ENCODE data around the gene MAPK6.

MAPK6 gene

GRCh38 chr15:52111517-52112202 lies 92.6 kb downstream of the MAPK6 start:
- TF ChIP-seq, protein P1, sequence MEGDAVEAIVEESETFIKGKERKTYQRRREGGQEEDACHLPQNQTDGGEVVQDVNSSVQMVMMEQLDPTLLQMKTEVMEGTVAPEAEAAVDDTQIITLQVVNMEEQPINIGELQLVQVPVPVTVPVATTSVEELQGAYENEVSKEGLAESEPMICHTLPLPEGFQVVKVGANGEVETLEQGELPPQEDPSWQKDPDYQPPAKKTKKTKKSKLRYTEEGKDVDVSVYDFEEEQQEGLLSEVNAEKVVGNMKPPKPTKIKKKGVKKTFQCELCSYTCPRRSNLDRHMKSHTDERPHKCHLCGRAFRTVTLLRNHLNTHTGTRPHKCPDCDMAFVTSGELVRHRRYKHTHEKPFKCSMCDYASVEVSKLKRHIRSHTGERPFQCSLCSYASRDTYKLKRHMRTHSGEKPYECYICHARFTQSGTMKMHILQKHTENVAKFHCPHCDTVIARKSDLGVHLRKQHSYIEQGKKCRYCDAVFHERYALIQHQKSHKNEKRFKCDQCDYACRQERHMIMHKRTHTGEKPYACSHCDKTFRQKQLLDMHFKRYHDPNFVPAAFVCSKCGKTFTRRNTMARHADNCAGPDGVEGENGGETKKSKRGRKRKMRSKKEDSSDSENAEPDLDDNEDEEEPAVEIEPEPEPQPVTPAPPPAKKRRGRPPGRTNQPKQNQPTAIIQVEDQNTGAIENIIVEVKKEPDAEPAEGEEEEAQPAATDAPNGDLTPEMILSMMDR (conservative IDR thresholded peaks at IDR 0.05; ENCODE audit: control insufficient read depth, insufficient read depth, low read depth, low read length) = no peak
- DNase-seq (ENCODE audit: low read depth) = no peak
- H3K4me3 ChIP-seq (ENCODE audit: control insufficient read depth, low read depth, low read length) = no peak overlapping the region

GRCh38 chr15:52112203-52112750 lies 93.3 kb downstream of the MAPK6 start:
- TF ChIP-seq, protein P1 (conservative IDR thresholded peaks at IDR 0.05; ENCODE audit: control insufficient read depth, insufficient read depth, low read depth, low read length) = no peak
- peak overlapping the region; percentile 29 for H3K4me3 ChIP-seq (ENCODE audit: control insufficient read depth, low read depth, low read length)
- no peak for DNase-seq (ENCODE audit: low read depth)

DNA sequence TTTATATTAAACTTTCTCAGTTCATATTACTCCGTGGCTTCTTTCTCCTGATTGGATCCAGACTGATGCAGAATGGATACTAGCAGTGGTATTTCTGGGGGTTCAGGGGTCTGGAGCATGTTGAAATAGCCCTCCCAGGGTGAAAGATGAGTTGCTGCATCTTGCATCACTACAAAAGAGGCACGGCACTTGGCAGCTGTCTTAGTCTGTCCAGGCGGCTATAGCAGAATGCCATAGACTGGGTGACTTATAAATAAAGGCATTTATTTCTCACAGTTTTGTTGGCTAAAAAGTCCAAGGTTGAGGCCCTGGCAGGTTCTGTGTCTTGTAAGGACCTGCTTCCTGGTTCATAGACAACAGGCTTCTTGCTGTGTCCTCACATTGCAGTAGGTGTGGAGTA lies 94.2 kb downstream of the MAPK6 start:
- peak; percentile 50 for DNase-seq (ENCODE audit: low read depth)
- H3K4me3 ChIP-seq (ENCODE audit: control insufficient read depth, low read depth, low read length) = no peak overlapping the region
- TF ChIP-seq, protein P1 (conservative IDR thresholded peaks at IDR 0.05; ENCODE audit: control insufficient read depth, insufficient read depth, low read depth, low read length) = no peak

DNA sequence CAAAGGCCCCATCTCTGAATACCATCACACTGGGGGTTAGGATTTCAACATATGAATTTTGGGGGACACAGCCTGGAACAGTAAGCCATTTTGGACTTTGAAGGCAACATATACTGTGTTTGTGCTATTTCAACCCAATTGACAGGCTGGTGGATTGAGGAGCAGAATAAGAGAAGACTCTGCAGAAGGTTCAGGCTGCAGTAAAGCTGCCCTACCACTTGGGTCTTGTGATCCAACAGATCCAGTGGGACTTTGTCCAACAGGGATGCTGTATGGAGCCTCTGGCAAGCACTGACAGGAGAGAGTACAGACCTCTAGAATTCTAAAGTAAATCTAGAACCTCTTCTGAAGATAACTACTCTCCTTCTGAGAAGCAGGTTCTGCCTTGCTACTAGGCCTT lies 94.7 kb downstream of the MAPK6 start:
- TF ChIP-seq, protein P1 (conservative IDR thresholded peaks at IDR 0.05; ENCODE audit: control insufficient read depth, insufficient read depth, low read depth, low read length) = no peak

DNA sequence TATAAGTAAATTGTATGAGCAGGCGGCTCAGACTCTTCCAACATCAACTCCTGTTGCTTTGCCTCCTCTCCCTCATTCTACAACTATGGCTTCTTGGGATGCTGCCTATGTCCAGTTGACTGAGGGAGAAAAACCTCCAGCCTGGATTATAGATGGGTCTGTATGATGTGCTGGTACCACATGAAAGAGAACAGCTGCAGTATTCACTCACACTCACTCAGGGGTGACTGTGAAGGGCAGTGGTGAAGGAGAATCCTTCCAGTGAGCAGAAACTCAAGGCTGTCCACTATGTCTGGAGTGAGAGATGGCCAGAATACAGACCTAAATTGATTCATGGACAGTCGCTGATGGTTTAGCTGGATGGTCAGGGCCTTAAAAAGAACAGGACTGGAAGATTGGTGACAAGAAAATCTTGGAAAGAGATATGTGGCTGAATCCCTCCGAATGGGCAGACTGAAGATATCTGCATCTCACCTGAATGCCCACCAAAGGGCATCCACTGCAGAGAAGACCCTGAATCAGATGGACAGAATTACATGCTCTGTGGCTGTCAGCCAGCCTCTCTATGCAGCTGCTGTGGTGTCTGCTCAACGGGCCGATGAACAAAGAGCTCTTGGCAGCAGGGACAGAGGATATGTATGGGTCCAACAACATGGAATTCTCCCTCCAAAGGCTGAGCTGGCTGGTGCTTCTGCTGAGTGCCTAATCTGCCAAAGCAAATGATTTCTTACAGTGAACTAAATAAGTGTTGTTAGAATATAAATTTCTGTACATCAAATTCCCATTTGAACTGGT lies 95.4 kb downstream of the MAPK6 start:
- no peak for DNase-seq (ENCODE audit: low read depth)

More for the DNA sequence above, 94.7 kb downstream of the MAPK6 start:
- DNase-seq (ENCODE audit: low read depth) = no peak
- H3K4me3 ChIP-seq (ENCODE audit: control insufficient read depth, low read depth, low read length) = no peak overlapping the region

More for the DNA sequence above, 95.4 kb downstream of the MAPK6 start:
- H3K4me3 ChIP-seq (ENCODE audit: control insufficient read depth, low read depth, low read length) = no peak overlapping the region
- TF ChIP-seq, protein P1 (conservative IDR thresholded peaks at IDR 0.05; ENCODE audit: control insufficient read depth, insufficient read depth, low read depth, low read length) = no peak
